HG03571 (cell line): ENCODE results near the gene APOA5.
"Not testable (repeated sequence)": the region's sequence is repeated elsewhere in the genome, so short reads cannot be mapped to it uniquely, and the experiment has no call there.

Source experiments
- ATAC-seq: cut with Tn5 transposase; IDR thresholded peaks from one replicate; pipeline ENCODE4 v1.9.1; 2021; ENCODE audit not compliant: unreplicated experiment

The APOA5 gene

DNA sequence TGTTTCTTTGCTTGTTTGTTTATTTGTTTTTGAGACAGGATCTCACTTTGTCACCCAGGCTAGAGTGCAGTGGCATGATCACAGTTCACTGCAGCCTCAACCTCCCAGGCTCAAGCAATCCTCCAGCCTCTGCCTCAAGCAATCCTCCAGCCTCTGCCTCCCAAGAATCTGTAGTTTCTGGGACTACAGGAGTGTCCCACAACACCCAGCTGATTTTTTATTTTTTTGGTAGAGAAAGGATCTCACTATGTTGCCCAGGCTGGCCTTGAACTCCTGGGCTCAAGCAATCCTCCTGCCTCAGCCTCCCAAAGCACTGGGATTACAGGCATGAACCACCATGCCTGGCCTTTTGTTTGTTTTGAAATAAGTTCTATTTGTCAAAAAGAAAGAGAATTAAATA lies 10.0 kb upstream of the APOA5 start:
- ATAC-seq = not testable (repeated sequence)

DNA sequence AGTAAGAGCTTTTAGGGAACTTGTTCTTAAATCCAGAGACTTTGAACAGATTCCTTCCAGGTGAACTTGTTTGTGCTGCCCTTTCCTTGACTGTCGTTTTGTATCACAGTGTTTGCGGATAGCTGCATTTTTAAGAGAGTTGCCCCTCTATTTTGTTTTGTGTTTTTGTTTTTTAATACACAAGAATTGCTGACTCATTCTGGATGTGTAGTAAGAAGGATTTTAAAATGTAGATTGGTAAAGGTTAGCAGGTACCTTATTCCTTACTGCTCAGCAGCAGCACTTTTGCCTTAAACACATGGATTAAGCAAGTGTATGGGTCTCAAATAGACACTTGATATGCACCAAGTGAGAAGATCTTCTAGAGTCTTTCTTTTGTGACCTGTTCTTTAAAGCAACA lies 8.9 kb upstream of the APOA5 start:
- ATAC-seq = no peak

DNA sequence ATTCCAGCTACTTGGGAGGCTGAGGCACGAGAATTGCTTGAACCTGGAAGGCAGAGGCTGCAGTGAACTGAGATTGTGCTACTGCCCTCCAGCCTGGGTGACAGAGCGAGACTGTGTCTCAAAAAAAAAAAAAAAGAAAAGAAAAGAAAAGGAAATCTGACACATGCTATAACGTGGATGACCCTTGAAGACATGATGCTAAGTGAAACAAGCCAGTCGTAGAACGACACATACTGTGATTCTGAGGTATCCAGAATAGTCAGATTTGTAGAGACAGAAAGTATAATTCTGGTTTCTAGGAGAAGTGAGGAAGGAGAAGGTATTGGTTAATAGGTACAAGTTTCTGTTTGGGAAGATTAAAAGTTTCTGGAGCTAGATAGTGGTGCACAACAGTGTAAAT lies 6.7 kb upstream of the APOA5 start:
- no peak for ATAC-seq

DNA sequence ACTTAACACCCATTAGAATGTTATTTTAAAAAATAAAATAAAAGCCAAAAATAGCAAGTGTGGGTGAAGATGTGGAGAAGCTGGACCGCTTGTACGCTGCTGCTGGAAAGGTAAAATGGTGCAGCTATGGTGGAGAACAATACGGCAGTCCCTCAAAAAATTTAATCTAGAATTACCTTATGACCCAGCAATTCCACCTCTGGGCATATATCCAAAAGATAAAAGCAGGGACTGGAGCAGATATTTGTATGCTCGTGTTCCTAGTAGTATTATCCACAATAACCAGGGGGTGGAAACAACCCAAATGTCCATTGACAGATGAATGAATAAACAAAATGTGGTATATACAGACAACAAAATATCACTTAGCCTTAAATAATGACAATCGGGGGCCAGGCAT lies 6.1 kb upstream of the APOA5 start:
- no peak for ATAC-seq

DNA sequence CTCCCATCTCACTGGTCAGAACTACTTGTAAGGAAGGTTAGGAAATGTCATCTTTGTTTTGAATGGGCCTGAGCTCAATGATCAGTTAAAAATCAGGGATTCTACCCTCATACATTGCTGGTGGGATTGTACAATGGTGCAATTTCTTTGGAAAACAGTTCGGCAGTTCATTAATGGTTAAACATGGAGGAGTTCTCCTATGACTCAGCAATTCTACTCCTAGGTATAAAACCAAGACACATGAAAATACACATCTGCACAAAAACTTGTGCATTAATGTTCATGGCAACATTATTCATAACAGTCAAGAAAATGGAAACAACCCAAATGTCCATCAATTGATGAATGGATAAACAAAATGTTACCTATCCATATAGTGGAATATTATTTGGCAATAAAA lies 4.9 kb upstream of the APOA5 start:
- ATAC-seq = no peak

DNA sequence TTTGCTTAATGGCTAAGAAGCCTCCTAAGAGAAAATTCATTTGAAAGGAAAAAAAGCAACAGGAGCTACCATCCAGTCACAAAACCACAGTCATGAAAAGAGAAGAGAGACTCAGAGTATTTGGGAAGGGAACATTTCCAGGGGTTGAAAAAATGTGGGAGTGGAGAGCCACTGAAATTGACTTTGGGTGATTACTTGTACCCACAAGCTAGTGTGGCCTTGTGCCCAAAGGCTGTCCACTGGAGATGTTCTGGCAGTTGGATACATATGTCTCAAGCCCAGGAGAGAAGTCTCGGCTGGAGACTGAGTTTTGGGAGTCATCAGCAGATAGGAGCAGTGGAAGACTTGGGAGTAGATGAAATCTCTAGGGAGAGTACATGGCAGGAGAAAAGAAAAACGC lies 3.2 kb upstream of the APOA5 start:
- no peak for ATAC-seq

DNA sequence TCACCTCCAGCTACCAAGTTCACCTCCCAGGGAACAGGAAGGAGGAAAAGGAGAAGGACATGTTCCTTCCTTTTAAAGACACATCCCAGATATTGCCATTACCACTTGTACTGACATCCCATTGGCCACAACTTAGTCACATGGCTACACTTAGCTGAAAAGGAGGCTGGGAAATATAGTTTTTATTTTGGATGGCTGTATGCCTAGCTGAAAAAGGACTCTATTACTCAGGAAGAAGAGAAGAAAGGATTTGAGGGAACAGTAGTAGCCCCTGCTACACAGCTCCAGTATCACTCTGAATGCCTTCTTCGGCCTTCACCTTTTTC lies 2.1 kb upstream of the APOA5 start:
- no peak for ATAC-seq

DNA sequence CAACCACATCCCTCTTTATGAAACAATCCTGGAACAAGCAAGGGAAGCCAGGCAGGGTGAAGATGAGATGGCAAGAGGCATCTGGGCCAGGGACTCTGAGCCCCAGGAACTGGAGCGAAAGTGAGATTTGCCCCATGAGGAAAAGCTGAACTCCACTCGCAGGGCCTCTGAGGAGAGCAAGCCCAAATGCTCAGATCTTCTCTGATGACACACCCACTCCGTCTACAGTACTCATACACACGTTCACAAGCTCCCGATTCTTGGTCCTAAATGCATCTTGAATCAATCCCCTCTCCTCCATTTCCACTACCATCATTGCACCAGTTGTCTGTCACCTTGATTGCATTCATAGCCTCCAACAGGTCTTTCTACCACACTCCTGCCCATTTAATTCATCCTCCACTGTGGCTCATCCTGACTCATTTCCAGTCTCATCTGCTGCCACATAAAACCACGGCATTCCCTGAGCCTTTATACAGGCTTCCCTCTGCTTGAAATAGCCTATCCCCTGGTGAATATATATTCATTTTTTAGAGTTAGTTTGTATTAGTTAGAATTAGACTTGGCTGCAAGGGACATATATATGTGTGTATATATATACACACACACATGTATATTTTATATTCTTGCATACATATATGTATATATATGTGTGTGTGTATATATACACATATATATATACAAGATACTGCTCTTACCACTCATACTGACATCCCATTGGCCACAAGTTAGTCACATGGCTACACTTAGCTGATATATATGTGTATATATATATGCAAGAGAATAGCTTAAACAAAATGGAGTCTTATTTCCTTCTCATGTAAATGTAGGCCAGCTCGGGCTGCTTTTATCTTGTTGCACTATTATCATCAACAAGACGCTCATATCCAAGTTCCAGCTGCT lies 1.4 kb upstream of the APOA5 start:
- no peak for ATAC-seq

DNA sequence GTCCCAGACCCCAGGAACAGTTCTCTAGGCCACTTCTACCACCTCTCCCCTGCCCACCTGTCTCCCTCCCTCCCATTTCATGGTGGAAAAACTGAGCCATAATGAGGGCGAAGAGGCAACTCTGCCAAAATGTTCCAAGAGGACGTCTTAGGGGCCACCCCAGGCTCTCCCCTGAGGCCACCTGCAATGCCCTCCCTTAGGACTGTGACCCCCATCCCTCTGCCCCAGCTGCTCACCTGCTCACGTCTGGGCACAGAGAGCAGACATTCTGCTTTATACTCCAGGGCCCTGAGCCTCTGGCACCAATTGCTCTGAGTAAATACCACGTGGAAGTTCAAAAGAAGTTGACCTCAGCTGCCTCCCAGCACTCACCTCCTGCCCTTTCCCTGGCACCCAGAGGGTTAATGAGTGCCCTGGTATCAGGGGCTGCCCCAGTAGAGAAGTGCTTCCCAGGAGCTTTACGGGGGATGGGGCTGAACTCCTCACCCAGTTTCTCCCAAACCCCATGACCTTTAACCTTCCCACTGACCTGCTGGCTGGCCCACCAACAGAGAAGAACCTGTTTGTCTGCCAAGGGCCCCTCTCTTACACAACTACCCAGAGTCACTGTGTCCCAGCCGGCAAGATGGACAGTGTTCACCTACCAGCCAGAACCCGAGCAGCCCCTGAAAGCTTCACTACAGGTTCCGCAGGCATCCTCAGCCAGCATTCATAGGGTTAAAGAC lies 627 bp upstream of the APOA5 start:
- no peak for ATAC-seq

DNA sequence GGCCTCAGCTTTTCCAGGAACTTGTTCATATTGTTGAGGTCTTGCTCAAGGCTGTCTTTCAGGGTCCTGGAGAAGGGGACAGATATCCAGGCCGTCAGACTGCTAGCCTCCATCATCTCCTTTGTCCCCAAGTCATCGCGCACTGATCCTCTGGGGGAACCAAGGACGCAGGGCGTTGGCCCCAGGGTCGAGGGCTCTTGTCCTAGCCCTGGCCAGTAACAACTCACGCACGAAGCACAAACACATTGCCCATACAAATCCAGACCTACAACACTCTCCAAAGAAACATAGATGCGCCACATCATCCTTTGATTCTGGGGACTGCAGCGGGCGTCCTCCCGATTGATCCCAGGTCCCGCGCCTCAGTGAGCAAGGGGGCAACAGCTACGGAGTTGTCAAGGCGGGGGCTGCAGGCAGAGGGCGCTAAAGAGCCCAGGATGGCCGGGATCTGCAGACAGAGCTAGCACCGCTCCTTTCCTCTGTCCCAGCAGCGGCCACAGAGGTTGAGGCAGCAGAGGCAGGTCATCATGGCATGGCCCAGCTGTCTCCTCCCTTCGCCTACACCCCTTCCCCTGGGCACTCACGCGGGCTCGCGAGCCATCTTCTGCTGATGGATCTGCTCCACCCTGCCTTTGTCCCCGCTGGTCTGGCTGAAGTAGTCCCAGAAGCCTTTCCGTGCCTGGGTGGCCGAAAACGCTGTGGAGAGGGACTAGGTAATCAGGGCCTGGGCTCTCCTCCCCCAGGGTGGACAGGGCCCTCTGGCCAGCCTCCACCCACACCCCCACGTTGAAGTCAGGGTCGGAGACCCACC lies 472 bp downstream of the APOA5 start:
- no peak for ATAC-seq

DNA sequence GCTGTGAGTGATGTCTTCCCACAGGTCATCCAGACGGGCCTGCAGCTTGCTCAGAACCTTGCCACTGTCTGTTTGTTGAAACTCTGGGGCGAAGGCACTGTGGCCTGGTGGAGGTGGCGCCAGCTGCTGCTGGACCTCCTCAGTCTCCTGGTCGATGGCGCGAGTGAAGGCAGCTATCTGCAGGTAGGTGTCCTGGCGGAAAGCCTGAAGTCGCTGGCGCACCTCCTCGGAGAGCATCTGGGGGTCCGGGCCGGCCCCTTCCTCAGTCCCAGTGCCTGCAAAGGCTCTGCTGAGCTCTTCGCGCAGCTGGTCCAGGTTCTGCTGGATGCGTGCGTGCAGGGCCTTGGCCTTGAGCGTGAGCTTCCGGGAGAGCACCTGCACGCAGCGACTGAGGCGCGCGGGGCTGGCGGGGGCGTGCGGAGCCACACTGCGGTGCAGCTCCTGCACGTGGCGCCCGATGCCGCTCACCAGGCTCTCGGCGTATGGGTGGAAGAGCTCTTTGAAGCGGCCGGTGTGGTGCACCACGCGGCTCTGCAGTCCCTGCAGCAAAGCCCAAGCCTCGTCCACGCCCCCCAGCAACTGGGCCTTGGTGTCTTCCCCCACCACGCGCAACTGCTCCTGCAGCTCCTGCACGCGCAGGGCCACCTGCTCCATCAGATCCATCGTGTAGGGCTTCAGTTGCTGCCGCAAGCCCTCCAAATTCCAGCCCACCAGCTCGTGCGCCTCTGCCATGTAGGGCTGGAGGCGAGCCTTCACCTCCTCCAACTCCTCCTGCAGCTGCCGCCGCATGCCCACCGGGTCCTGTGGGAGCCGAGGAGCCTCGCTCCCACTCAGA lies 1.3 kb downstream of the APOA5 start:
- ATAC-seq = no peak

DNA sequence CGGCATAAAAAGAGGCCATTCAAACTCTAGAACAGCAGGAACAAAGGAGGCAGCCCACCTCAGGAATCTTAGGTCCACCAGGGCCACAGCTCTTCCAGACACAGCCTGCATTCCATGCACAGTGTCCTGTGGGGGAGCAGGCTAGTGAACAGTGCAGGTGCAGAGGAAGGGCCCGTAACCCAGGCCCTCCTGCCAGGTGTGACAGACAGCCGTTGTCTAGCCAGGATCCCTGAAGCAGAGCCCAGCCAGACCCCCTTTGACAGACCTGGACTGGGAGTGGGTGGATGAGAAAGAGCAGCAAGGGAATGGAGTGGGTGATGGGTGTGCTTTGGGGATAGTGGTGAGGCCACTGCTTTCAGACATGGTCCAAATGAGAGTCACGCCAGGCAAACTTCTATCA lies 2.7 kb downstream of the APOA5 start:
- ATAC-seq = no peak

DNA sequence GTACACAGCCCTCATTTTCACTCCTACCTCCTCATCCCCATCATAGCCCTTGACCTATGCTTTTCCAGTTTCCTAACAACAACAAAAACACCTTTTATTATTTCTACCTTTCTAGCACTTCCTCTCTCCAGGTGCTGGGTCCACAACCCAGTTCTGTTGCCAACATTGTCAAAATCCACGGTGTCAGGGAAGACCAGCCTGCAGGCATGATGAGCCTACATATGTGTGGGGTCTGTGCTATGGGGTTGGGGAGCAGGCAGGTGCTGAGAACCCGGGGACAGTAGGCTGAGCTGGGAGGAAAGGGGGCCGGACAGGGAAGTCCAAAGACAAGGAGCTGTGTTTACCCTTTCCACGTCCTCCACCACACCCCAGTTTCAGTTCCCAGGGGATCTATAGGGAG lies 3.1 kb downstream of the APOA5 start:
- ATAC-seq = no peak

DNA sequence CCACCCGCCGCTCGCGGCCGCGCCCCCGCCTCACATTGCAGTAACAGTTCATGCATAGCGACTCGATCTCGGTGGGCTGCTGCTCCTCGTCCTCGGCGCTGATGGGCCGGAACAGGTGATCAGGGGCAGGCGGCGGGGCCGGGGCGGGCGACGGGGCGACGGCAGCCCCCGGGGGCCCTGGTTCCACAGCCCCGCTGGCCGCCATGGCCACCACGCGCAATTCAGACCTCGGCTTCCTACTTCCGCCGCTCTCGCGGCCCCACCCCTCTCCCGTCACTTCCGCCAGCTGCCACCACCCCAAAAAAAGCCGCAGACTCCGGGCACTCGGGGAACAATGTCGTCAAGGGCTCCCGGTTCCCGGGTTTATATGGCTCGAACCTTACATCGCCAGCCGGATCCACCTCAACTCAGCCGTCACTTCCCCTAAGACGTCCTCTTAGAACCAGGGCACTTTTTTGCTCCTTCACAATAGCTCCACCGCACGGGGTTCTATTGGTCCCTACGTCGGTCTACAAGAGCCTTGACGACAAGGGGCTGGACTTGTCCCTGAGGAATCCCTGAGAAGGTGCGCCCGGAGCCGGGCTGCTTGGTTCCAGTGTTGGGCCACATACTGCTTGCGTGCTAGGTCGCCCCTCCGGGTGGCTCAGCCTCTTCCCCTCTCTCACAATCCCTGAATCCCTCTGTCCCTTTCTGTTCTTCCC lies 3.7 kb downstream of the APOA5 start, which contains the start of gene ZPR1:
Gene ZPR1, minus strand, starts transcription at position 238 of the 701 bp plus-strand sequence. Its CDS starts 33 bp downstream, at position 205.
- ATAC-seq = peak; percentile 75

DNA sequence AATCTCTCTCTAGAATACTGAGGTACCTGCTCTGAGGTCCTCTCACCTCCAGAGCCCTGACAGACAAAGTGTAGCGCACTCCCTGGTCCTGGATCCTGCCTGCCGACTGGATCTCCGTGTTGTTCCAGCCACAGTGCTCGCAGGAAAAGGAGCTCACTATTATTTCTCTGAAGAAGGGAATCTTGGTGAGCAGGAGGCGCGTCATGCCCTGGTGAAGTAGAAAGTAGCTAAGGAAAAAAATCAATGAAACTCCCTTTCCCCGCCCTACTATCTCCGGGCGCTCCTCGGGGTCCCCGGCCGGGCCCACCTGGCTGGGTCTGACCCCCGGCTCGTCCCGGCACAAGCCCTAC lies 4.3 kb downstream of the APOA5 start:
- peak; percentile 8 for ATAC-seq

DNA sequence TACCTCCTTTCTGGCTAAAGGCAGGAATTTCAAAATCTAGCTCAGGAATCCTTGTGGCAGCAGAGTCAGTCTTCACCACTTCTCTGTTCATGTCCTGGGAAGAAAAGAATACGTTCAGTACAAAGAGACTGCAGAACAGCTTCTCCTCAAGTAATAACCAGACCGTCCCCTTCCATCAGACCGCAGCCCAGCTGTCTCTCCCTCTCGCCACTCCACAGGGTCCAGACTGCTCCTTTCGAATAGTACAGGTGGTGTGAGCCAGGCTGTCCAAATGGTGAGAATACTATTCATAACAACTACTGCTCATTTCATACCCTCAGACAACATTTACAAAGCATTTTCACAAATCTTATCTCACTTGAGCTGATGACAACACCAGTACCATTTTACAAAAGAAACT lies 4.7 kb downstream of the APOA5 start:
- ATAC-seq = no peak

DNA sequence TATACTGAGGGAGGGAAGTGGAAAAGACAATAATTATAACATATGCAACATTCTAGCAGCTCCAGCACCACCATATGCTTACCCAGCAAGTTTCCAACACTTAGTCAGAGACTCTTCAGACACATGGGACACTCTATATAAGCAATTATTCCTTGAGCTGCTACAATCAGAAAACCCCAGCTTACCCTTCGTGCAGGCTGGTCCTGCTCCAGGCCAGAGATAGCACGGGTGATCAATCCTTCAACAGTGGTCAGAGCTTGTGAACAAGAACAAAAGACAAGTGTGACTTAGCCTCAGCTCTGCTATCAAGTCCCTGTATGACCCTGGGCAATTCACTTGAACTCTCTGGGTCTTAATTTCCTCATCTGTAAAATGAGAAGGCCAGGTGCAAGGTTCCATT lies 5.4 kb downstream of the APOA5 start:
- ATAC-seq = no peak

DNA sequence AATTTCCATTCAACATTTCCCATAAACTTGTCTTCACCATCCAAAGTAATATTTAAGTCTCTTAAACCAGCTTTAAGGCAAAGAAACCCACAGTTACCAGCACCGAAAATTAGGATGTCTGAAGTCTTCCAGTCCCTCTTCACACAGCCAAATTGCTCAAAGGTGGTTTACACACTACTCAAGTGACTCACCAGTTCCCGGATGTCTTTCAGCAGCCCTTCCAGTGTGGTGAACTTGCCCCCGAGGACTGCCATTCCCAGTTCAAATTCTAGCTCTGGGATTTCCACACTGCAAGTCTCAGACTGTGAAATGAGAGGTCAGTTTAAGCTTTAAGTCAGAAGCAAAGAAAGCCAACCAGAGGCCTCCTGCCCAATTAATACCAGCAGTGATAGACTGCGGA lies 9.0 kb downstream of the APOA5 start:
- no peak for ATAC-seq

DNA sequence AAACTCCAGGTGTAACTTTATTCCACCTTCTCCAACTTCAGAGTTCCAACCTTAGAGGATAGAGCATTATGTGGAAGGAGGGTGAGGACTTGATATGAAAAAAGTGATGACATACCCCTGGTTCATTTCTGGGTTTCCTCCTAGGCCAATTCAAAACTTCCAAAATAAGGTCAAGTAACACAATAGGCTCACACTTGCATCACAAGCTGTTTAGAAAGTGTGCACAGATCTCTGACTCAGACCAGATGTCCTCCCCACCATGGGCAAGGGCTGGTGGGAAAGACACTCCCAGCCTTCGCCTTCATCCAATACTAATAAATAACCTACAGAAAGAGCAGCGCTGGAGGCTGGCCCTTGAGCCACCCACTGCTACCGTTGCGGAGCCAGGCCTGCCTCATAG lies 13.1 kb downstream of the APOA5 start:
- no peak for ATAC-seq

DNA sequence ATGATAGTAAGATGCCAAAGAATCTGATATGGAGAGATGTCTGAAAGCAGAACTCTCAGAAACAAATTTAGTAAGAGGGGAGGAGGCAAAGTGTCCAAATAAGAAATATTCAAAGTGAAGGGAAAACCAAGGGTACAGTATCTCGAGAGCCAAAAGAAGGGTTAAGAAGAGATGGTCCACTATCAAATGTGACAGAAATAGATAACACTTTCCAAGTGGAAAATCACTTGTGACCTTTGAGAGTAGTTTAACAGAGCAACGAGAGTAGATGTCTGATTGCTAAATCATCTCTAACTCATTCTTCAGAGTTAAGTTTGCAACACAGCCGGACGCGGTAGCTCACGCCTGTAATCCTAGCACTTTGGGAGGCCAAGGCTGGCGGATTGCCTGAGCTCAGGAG lies 14.6 kb downstream of the APOA5 start:
- no peak for ATAC-seq
